ENCODE data around the gene EPS8L3.
A peak's percentile ranks its signal among the peaks of the same experiment; 100 is the strongest.

EPS8L3 gene

GRCh38 chr1:109763646-109764415, at the start of gene EPS8L3:
EPS8L3 (minus strand) TSS chr1:109763923; CDS start chr1:109761749, 2,174 bp downstream.
- DNase-seq: peak; percentile 39

GRCh38 chr1:109812691-109813393, 49.1 kb upstream of the EPS8L3 start:
- DNase-seq: no peak

- DNase-seq: no peak
Observed at GRCh38 chr1:109808703-109809102, 45.0 kb upstream of the EPS8L3 start.

GRCh38 chr1:109807822-109808680, 44.3 kb upstream of the EPS8L3 start:
- no peak for DNase-seq

GRCh38 chr1:109807402-109807801, 43.7 kb upstream of the EPS8L3 start:
- DNase-seq: no peak

GRCh38 chr1:109806733-109807400, 43.1 kb upstream of the EPS8L3 start:
- DNase-seq: peak; percentile 48

- no peak for DNase-seq
Observed at GRCh38 chr1:109805486-109806165, 41.9 kb upstream of the EPS8L3 start.

- DNase-seq: peak; percentile 49
Observed at GRCh38 chr1:109804660-109805059, 40.9 kb upstream of the EPS8L3 start.

- peak; percentile 64 for DNase-seq
Observed at GRCh38 chr1:109803901-109804331, 40.2 kb upstream of the EPS8L3 start.

- DNase-seq: peak; percentile 66
Observed at GRCh38 chr1:109802901-109803561, 39.3 kb upstream of the EPS8L3 start.

GRCh38 chr1:109802136-109802900, 38.6 kb upstream of the EPS8L3 start:
- peak; percentile 78 for DNase-seq

GRCh38 chr1:109801791-109802135, 38.0 kb upstream of the EPS8L3 start:
- DNase-seq: peak; percentile 75

GRCh38 chr1:109800291-109800690, 36.6 kb upstream of the EPS8L3 start:
- DNase-seq: no peak

GRCh38 chr1:109799445-109799844, 35.7 kb upstream of the EPS8L3 start:
- no peak for DNase-seq

GRCh38 chr1:109797303-109797595, 33.5 kb upstream of the EPS8L3 start:
- DNase-seq: peak; percentile 50

- peak; percentile 52 for DNase-seq
Observed at GRCh38 chr1:109796484-109797302, 33.0 kb upstream of the EPS8L3 start.

- DNase-seq: peak; percentile 49
Observed at GRCh38 chr1:109794319-109795132, 30.8 kb upstream of the EPS8L3 start.

- peak; percentile 61 for DNase-seq
Observed at GRCh38 chr1:109793486-109794318, 30.0 kb upstream of the EPS8L3 start.
